ENCODE results near the gene SORL1-AS1.

Gene SORL1-AS1

GRCh38 chr11:121474680-121475079, 21.9 kb upstream of the SORL1-AS1 start:
- no peak for DNase-seq

- DNase-seq = no peak
Observed at GRCh38 chr11:121473064-121473777, 20.5 kb upstream of the SORL1-AS1 start.

- no peak for DNase-seq
Observed at GRCh38 chr11:121472312-121472711, 19.5 kb upstream of the SORL1-AS1 start.

- DNase-seq = no peak
Observed at GRCh38 chr11:121471167-121471566, 18.4 kb upstream of the SORL1-AS1 start.

GRCh38 chr11:121469910-121470309, 17.1 kb upstream of the SORL1-AS1 start:
- DNase-seq = no peak

- no peak for DNase-seq
Observed at GRCh38 chr11:121467965-121468364, 15.2 kb upstream of the SORL1-AS1 start.

GRCh38 chr11:121467471-121467870, 14.7 kb upstream of the SORL1-AS1 start:
- DNase-seq = no peak

DNA sequence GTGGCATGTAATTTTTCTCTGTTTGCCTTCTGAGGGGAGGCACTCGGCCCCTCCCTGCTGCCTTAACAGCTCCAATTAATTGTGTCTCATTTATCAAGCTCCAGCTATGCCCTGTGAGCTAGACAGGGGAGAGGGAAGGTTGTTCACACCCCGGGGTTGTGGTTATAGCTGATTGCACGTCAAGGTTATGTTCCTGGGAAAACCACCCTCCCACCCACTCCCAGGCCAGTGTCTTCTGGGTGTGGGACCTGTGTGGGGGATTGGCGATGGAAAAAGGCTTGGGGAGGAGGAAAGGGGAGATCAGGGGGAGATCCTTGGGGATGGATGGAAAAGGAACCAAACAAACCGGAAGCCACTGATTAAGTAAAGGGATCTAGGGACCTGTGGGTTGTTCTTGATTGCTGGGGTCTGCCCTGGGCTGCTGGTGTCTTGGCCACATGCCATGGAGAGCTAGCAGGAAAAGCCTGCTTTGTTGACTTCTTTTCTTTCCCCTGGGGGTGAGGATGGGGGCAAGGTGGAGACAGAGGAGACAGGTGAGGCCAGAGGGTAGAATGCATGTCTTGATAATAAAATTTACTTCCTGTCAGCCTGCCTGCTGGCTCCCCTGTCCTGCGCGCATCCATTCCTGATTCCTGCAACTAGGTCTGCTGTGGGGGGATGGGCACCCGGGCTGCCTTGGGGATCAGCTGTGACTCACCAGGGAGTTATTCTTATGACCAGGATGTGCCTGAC, 13.5 kb upstream of the SORL1-AS1 start:
- peak; percentile 37 for DNase-seq

GRCh38 chr11:121465709-121466062, 12.9 kb upstream of the SORL1-AS1 start:
- DNase-seq = no peak

GRCh38 chr11:121464352-121464946, 11.7 kb upstream of the SORL1-AS1 start:
- DNase-seq = peak; percentile 87

DNA sequence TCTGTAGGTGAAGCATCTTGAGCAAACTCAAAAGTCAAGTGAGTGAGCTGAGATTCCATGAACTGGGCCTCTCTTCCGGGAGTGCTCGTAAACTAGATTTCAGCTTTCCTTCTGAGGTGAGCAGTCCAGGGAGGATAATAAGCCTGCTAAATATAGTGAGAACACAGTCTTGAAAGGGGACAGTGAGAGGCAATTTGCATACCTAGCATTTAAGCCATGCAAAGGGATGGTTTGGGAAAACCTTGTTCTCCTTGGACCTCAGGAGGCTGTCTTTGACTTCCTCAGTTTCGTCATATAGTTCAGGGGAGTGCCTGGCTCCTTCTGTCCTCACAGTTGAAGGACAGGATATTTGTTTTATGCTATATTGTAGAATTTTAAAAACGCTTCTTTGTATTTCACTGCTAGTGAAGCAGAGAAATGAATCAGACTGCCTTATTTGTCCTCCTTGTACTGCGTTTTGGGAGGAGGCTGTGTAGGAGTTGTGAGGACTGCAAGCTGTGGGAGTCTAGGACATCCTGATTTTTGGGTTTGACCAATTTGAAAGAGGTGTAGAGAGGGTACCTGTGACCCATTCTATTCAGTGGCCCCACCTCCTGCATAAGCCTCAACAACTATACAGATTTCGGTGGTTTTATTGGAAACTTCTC, 11.0 kb upstream of the SORL1-AS1 start:
- DNase-seq = no peak

GRCh38 chr11:121461843-121462242, 9.1 kb upstream of the SORL1-AS1 start:
- no peak for DNase-seq

DNA sequence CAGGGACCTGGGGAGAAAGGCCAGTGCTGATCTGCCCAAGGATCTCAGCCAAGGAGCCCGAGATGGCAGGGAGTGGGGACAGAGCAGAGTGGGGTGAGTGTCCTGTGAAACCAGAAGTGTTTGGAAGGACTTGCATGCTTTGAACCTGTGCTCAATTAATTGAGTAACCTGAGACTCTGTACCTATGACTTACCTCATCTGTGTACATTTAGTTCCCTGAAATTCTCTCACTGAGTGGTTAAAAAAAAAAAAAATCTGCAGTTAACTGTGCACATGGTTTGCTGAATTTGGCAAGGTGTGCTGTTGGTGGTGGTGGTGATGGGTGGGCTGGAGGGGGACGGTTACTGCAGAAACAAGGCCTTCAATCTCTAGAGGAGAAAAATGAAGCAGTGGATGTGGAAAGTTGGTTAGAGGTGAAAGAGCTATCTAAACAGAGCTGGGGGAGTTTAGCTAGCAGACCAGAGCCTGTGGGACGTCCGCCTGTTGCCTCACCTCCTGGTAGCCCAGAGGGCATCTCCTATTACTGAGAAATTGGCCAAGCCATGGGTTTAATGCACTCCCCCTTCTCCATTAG, 8.3 kb upstream of the SORL1-AS1 start:
- DNase-seq = no peak

DNA sequence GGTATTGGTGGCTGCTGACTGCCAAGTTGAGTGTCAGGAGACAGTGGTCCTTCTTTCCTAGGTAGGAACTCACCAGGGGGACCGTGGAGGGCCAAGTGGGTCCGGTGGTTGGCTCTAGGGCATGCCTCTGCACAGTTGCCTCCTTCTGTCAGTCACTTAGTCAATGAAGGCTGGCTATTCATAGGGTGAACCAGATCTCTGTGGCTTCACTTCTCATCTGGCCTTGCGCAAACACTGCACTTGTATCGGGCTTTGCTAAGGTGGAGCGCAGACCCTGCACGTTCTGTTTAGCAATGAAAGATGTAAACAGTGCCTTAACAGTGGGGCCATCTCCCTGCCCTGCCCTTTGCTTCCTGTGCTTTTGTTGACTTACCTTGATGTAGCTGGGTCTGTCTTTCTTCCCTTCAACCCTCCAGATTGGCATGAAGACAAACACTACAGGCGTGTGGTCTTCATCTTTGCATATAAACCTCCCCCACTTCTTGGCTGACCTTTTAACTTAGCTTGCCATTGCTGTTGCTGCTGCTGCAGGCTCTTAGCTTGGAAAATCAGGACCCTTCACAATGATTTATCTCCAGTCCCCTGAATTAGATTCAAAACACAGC, 6.7 kb upstream of the SORL1-AS1 start:
- peak; percentile 38 for DNase-seq

GRCh38 chr11:121458551-121458950, 5.8 kb upstream of the SORL1-AS1 start:
- no peak for DNase-seq

DNA sequence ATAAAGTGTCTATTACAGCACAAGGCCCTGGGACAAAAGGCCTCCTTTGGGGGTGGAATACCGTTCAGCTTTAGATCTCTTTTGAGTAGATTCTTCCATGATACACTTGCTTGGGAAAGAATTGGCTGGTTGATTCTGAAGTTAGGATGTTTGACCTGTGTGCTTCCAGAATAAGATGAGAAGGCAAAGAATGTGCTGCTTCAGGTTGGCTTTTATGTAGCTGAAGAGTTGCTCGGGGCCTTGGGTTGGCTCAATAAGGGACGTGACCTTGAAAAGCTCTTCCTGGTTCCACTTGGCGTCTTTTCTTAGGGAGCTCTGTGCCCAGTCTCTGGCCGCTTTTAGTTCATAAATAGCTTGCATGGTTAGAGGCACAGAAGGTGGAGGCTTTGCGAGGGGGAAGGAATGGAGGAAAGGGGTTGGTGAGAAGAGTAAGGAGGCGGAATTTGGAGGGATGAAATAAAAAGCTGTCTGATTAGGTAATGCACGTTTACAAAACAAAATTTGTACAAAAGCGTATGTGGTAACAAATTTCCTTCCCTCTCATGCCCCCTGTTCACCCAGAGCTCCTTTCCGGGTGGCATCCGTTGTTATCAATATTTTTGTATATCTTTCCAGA, 4.2 kb upstream of the SORL1-AS1 start:
- DNase-seq = no peak

- no peak for DNase-seq
Observed at GRCh38 chr11:121456151-121456550, 3.4 kb upstream of the SORL1-AS1 start.

GRCh38 chr11:121455115-121455514, 2.3 kb upstream of the SORL1-AS1 start:
- no peak for DNase-seq

DNA sequence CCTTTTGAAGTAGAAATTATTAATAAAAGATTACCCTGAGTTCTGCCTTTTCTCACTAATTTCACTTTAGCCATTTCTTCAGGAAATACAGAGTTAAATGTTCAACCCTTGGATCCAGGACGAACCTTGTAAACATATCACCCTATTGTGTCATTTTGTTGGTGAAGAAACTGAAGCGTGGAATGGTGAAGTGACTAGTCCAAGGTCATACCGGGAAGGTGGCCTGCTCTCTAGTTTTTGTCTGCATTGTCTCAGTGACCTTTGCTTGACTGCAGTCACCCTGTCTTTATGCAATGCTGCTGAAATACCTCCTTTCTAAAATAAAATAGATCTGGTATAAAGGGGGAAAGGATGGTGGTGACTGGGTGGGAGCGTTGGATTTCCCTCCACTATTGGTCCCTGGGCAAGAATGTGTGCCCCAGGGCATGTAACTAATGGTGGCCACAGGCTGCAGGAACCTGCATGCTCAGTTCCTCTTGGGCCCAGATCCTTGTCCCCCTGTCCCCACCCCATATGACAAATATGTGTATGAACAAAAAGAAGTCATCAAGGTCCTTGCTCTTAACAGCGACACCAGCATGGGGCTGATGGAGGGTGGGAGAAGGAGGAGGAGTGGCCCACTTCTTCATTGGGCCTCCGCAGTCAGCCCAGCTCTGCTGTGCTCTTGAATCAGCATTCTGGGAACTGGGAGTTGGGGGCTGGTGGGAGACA, 977 bp upstream of the SORL1-AS1 start:
- DNase-seq = no peak

DNA sequence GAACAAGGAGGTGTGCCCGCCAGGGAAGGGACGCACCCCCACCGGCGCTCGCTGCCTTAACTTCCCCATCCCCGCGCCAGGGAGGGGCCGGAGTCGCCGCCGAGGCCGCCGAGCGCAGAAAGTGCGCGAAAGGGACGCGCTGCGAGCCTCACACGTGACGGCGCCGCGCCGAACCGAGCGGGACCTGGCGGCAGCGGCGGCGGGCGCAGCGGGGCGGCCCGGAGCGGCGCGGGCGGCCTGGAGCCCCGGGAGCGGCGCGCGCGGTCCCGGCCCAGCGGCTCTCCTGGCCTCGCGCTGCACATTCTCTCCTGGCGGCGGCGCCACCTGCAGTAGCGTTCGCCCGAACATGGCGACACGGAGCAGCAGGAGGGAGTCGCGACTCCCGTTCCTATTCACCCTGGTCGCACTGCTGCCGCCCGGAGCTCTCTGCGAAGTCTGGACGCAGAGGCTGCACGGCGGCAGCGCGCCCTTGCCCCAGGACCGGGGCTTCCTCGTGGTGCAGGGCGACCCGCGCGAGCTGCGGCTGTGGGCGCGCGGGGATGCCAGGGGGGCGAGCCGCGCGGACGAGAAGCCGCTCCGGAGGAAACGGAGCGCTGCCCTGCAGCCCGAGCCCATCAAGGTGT, 670 bp downstream of the SORL1-AS1 start, which contains the start of gene SORL1:
TSS of gene SORL1 (plus strand) at position 329 of the 623 bp plus-strand sequence. CDS start at position 347, 18 bp downstream.
- DNase-seq = no peak

Data from MV-4-11 (cell line).